SK-N-DZ (cell line): ENCODE results near the gene PI4KA.
"Not testable (repeated sequence)": the region's sequence is repeated elsewhere in the genome, so short reads cannot be mapped to it uniquely, and the experiment has no call there.

Experiments
- DNase-seq: peaks from one replicate; pipeline ENCODE4 v3.0.0-alpha.2; 2015; ENCODE audit warnings: low spot score

PI4KA gene

GRCh38 chr22:20847318-20847822, 11.2 kb downstream of the PI4KA start:
- DNase-seq, result no peak

- no peak for DNase-seq
These were observed 14.3 kb downstream of the PI4KA start for GRCh38 chr22:20844055-20845037.

- no peak for DNase-seq
These were observed 15.1 kb downstream of the PI4KA start for GRCh38 chr22:20843501-20843900.

- DNase-seq, result no peak
These were observed 17.8 kb downstream of the PI4KA start for GRCh38 chr22:20840646-20841371.

GRCh38 chr22:20839837-20840645, 18.6 kb downstream of the PI4KA start:
- DNase-seq, result no peak

GRCh38 chr22:20839354-20839753, 19.3 kb downstream of the PI4KA start:
- DNase-seq, result not testable (repeated sequence)

- DNase-seq, result no peak
These were observed 21.4 kb downstream of the PI4KA start for GRCh38 chr22:20836987-20837823.

GRCh38 chr22:20834725-20835124, 23.9 kb downstream of the PI4KA start:
- no peak for DNase-seq

- DNase-seq, result peak; percentile 58
These were observed 24.4 kb downstream of the PI4KA start for GRCh38 chr22:20834206-20834605.

- DNase-seq, result no peak
These were observed 25.4 kb downstream of the PI4KA start for GRCh38 chr22:20833225-20833665.

- DNase-seq, result no peak
These were observed 29.0 kb downstream of the PI4KA start for GRCh38 chr22:20829491-20830134.

- not testable (repeated sequence) for DNase-seq
These were observed 32.0 kb downstream of the PI4KA start for GRCh38 chr22:20826373-20827152.

- no peak for DNase-seq
These were observed 33.0 kb downstream of the PI4KA start for GRCh38 chr22:20825624-20826023.

GRCh38 chr22:20825216-20825615, 33.4 kb downstream of the PI4KA start:
- not testable (repeated sequence) for DNase-seq

GRCh38 chr22:20823264-20823663, 35.3 kb downstream of the PI4KA start:
- no peak for DNase-seq

GRCh38 chr22:20822240-20822639, 36.4 kb downstream of the PI4KA start:
- DNase-seq, result no peak

GRCh38 chr22:20821717-20822239, 36.8 kb downstream of the PI4KA start:
- DNase-seq, result not testable (repeated sequence)

- DNase-seq, result no peak
These were observed 39.1 kb downstream of the PI4KA start for GRCh38 chr22:20819471-20819870.

- no peak for DNase-seq
These were observed 40.1 kb downstream of the PI4KA start for GRCh38 chr22:20818471-20818870.
